Adrenal gland (tissue), 12 donors: ENCODE results near the gene RAPGEF4. TPM values are rescaled to one million over a fixed set of nuclear protein-coding genes. Genes with fewer than 3 reads are reported as not detected.

Source experiments
- DNase-seq, 7 donors: peaks; one replicate each; pipeline ENCODE4 v3.0.0-alpha.2; 2019 to 2020
- H3K27ac ChIP-seq, 5 donors: fragments of 200-600 bp; sonication (generic) in 4 of 5; 1 replicate in 3 of 5; 2 replicates in 2 of 5; pipeline versions ENCODE4 v1.5.1 to v1.8.0; 2016 to 2020; ENCODE audit warnings: mild to moderate bottlenecking in 1 of 5
- H3K27me3 ChIP-seq: fragments of 200-600 bp; 2 replicates; pipeline ENCODE4 v1.8.0; 2021
- H3K36me3 ChIP-seq, 2 donors: fragments of 200-600 bp; replicated peaks in 1 of 2; 1 replicate in 1 of 2; 2 replicates in 1 of 2; pipeline versions ENCODE4 v1.5.1 to v1.8.0; 2018 to 2022
- H3K4me1 ChIP-seq, 2 donors: fragments of 200-600 bp; replicated peaks in 1 of 2; 1 replicate in 1 of 2; 2 replicates in 1 of 2; pipeline versions ENCODE4 v1.5.1 to v1.8.0; 2018 to 2021
- H3K4me3 ChIP-seq, 4 donors: fragments of 200-600 bp; sonication (generic) in 3 of 4; one replicate each; pipeline ENCODE4 v1.5.1; 2016 to 2018
- H3K9me3 ChIP-seq, 3 donors: fragments of 200-600 bp; sonication (generic) in 1 of 3; replicated peaks in 1 of 3; 1 replicate in 2 of 3; 2 replicates in 1 of 3; pipeline versions ENCODE4 v1.5.1 to v1.8.0; 2016 to 2021
- POLR2A ChIP-seq, 2 donors: fragments of 450-650 bp; IDR thresholded peaks; one replicate each; pipeline ENCODE4 v1.6.1; 2017; ENCODE audit warnings: antibody characterized with exemption in 2 of 2, mild to moderate bottlenecking in 2 of 2, moderate library complexity in 1 of 2
- WGBS, 4 donors: extraction: QIAGEN DNeasy Blood & Tissue Kit in 2 of 4; methylation state at CpG; one replicate each; pipeline versions ENCODE4 v1.1.5 to v1.1.7; 2013 to 2017; 5-methylcytosine and 5-hydroxymethylcytosine counted together
- intact Hi-C, 2 donors: fragments of 100-400 bp; cut with DNase I; formaldehyde crosslinking; loops; one replicate each; pipeline versions ENCODE4 v1.14.1 to v1.15.0; 2022 to 2023
- polyA plus RNA-seq, 3 donors: library from polyadenylated mRNA; stranded (reverse); fragments of 200-250 nt in 2 of 3; fragments of 350-450 nt in 1 of 3; fragmentation: Illumina TruSeq in 1 of 3; extraction: RNeasy Lipid Tissue Mini Kit (QIAGEN cat#74804) in 1 of 3; gene quantifications; one replicate each; pipeline ENCODE4 v1.2.3, GENCODE V29; 2013 to 2014
- total RNA-seq, 9 donors: library from RNA; depleted of rRNA in 4 of 9; stranded (reverse); fragments of >200 nt in 4 of 9; fragments of 120-200 nt in 1 of 9; fragmentation: NEBNext Ultra II Directional in 1 of 9; extraction: Animal tissue kit (Norgen Biotek cat#: 25700) in 1 of 9; gene quantifications; one replicate each; pipeline versions ENCODE4 v1.1.0 to v1.2.4, GENCODE V29; 2013 to 2023
- TF ChIP-seq, protein P1 (sequence below), 6 experiments: fragments of 450-650 bp in 4 of 6; fragments of 200-600 bp in 2 of 6; sonication (generic) in 1 of 6; IDR thresholded peaks; 1 replicate in 5 of 6; 2 replicates in 1 of 6; pipeline versions ENCODE4 v1.5.1 to v1.8.0; 2016 to 2021; ENCODE audit warnings: antibody characterized with exemption in 6 of 6, mild to moderate bottlenecking in 2 of 6, moderate library complexity in 1 of 6
- donor health status: healthy with polysubstance abuse.
- donor health status: Bipolar disorder and iron deficiency.
- donor health status: DM: yes; HTN: yes; CAD: no.
- donor health status: DM: no; HTN: no; CAD: no.
- donor health status: DM: no; HTN: no; CAD: no.
- donor health status: DM: yes; HTN: yes; CAD: no.

Gene RAPGEF4
- total and polyA plus RNA-seq, 12 donors = 24.8 to 288 (median 101) TPM

DNA sequence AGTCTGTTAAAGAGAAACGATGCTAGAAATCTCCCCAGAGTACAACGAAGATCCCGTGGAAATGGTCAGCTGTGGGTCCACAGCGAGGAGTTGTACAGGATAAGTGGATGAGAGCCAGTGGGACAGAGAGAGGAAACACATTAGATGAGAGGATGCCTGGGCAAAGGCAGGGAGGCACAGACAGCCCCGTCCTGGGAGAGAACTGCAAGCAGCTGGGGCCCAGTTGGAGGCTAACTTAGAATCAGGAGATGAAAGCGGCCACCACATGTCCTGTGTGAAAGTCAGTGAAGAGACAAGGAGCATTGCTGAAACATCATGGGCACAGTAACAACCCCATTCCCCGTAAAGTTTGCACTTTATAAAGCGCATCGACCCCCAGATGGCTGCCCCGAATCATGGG is 157.5 kb downstream of the RAPGEF4 start:
- WGBS, 4 donors = 90 to 96% (median 95%) methylated on average over 10 of the region's 10 CpGs
- TF ChIP-seq, protein P1, sequence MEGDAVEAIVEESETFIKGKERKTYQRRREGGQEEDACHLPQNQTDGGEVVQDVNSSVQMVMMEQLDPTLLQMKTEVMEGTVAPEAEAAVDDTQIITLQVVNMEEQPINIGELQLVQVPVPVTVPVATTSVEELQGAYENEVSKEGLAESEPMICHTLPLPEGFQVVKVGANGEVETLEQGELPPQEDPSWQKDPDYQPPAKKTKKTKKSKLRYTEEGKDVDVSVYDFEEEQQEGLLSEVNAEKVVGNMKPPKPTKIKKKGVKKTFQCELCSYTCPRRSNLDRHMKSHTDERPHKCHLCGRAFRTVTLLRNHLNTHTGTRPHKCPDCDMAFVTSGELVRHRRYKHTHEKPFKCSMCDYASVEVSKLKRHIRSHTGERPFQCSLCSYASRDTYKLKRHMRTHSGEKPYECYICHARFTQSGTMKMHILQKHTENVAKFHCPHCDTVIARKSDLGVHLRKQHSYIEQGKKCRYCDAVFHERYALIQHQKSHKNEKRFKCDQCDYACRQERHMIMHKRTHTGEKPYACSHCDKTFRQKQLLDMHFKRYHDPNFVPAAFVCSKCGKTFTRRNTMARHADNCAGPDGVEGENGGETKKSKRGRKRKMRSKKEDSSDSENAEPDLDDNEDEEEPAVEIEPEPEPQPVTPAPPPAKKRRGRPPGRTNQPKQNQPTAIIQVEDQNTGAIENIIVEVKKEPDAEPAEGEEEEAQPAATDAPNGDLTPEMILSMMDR (IDR thresholded peaks at IDR 0.05) = no peak
- no peak for TF ChIP-seq POLR2A (IDR thresholded peaks at IDR 0.05)
- no peaks in the 10 kb centered on the region for H3K9me3 ChIP-seq
- no peaks in the 10 kb centered on the region for H3K27me3 ChIP-seq
- H3K27ac ChIP-seq = no peak overlapping the region
- no peak overlapping the region for H3K4me3 ChIP-seq
- peaks cover 0 to 49% of the 10 kb centered on the region in 2 donors for H3K4me1 ChIP-seq
- no peak for DNase-seq
- intact Hi-C loops = no loop called here
- no peaks in the 10 kb centered on the region for H3K36me3 ChIP-seq

DNA sequence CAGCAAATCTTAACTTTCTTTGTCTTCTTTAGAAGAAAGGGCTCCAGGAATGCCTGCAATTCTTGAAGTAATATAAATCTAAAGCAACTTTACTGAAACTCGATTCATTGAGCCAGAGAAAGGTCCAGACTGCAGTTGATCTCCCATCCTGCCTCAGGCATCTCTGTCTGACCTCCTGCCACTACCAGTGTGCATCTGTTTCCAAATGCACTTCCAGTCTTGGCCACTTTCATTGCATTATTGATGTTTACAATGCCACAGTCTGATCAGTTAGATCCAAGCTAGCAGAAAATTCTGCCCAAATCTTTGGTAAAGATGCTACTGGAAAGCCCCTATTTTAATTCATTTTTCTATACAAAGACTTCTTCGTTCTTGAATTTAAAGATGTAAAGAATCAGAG is 158.0 kb downstream of the RAPGEF4 start:
- no peak overlapping the region for H3K27ac ChIP-seq
- intact Hi-C loops = no loop called here
- H3K27me3 ChIP-seq = no peaks in the 10 kb centered on the region
- TF ChIP-seq POLR2A (IDR thresholded peaks at IDR 0.05) = no peak
- TF ChIP-seq, protein P1 (IDR thresholded peaks at IDR 0.05) = no peak
- H3K4me1 ChIP-seq = peaks cover 0 to 44% of the 10 kb centered on the region in 2 donors
- WGBS, 4 donors = 73 to 86% (median 80%) methylated on average over 2 of the region's 2 CpGs
- DNase-seq = no peak
- H3K36me3 ChIP-seq = no peaks in the 10 kb centered on the region
- no peaks in the 10 kb centered on the region for H3K9me3 ChIP-seq
- H3K4me3 ChIP-seq = no peak overlapping the region

DNA sequence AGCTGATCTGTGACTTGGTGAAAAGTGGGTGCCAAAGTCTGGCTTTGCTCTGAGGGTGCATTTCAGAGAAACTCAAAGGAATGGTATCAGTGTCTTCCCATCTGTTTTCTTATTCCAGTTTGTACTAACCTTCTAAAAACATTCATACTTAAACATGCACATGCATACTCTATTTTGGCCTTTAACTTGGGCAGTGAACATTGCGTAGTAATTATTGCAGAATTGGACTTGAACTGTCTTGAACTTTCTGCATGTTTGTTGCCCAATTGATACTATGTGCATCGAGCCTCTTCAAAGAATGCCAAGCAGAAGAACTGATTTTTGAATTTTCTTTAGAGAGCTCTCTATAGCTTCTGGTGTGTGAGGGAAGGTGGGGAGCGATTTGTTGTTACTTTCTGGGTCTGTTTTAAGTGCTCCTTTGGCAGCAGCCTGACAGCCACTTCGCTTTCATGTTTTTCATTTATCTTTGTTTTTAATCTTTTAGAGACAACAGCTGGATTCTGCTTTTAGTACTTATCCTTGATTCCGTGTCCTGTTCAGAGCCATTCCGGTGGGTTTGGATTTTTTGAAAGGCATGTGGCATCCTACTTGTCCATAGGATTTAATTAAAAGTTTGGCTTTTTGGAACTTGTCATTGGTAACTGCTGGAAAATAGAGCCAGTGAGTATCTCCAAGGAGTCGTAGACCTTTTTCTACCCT is 159.2 kb downstream of the RAPGEF4 start:
- Histone ChIP-seq H3K27me3 (no peaks in the 10 kb centered on the region), H3K36me3 (no peaks in the 10 kb centered on the region)
- intact Hi-C loops = no loop called here

DNA sequence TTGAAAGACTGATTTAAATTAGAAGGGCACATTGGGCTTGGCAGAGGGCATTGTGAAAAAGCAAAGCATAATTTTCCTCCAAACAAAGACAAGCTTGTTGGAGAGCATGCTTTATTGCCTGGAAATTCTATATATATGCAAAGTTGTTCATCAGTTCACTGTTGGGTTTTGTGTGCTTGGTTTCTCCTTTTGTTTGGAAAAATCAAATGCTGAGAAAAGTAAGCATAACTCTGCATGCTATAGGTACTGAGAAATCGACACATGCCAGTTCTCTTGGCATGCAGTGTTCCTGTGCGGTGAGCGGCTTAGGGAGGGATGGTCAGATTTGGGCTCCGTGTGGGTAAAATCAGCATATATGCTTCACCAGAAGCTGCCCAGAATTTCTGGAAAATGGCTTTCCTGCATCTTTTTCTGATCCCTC is 161.0 kb downstream of the RAPGEF4 start:
- no peaks in the 10 kb centered on the region for H3K9me3 ChIP-seq
- H3K4me3 ChIP-seq = no peak overlapping the region
- H3K27me3 ChIP-seq = no peaks in the 10 kb centered on the region
- TF ChIP-seq, protein P1 (IDR thresholded peaks at IDR 0.05) = no peak
- no peak for TF ChIP-seq POLR2A (IDR thresholded peaks at IDR 0.05)
- WGBS, 4 donors = 92 to 97% (median 94%) methylated on average over 4 of the region's 4 CpGs
- H3K27ac ChIP-seq = no peak overlapping the region
- H3K36me3 ChIP-seq = no peaks in the 10 kb centered on the region
- intact Hi-C loops = no loop called here
- no peak for DNase-seq
- peaks cover 0 to 41% of the 10 kb centered on the region in 2 donors for H3K4me1 ChIP-seq

More for the DNA sequence above, 159.2 kb downstream of the RAPGEF4 start:
- WGBS, 4 donors = 52 to 63% (median 59%) methylated on average over 7 of the region's 7 CpGs
- Histone ChIP-seq H3K9me3 (no peaks in the 10 kb centered on the region), H3K4me3 (no peak overlapping the region), H3K4me1 (peaks cover 0 to 39% of the 10 kb centered on the region in 2 donors), H3K27ac (no peak overlapping the region)
- TF ChIP-seq, protein P1 (IDR thresholded peaks at IDR 0.05) = no peak
- TF ChIP-seq POLR2A (IDR thresholded peaks at IDR 0.05) = no peak
- no peak for DNase-seq
